ENCODE measurements around the gene HSPH1.

DNA sequence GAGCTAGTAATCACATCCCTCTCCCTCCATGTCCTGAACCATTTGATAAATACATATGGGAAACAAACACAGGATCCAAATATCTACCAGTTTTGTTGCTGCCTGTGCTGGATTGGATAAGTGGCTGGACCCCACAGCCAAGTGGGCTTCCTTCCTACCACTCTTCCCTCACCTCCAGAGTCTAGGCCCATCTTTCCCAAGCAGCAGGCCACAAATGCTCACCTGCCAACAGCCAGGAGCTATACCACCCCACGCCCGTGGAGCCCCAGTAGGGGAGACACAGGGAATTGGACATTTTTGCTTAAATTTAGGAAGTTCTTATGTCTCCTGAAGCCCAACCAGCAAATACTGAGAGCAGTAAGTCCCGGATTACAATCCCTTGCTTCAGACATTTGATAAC, 55.8 kb downstream of the HSPH1 start:
- TF ChIP-seq POLR2AphosphoS5 (IDR thresholded peaks at IDR 0.05) (no peak), POLR2A (IDR thresholded peaks at IDR 0.05) (no peak), EP300 (IDR thresholded peaks at IDR 0.05) (no peak)
- TF ChIP-seq, protein P1, sequence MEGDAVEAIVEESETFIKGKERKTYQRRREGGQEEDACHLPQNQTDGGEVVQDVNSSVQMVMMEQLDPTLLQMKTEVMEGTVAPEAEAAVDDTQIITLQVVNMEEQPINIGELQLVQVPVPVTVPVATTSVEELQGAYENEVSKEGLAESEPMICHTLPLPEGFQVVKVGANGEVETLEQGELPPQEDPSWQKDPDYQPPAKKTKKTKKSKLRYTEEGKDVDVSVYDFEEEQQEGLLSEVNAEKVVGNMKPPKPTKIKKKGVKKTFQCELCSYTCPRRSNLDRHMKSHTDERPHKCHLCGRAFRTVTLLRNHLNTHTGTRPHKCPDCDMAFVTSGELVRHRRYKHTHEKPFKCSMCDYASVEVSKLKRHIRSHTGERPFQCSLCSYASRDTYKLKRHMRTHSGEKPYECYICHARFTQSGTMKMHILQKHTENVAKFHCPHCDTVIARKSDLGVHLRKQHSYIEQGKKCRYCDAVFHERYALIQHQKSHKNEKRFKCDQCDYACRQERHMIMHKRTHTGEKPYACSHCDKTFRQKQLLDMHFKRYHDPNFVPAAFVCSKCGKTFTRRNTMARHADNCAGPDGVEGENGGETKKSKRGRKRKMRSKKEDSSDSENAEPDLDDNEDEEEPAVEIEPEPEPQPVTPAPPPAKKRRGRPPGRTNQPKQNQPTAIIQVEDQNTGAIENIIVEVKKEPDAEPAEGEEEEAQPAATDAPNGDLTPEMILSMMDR (IDR thresholded peaks at IDR 0.05) = no peak

All from gastroesophageal sphincter (tissue), 3 donors.